Measurements from ENCODE around the gene ZSWIM1. TPM values are rescaled to one million over a fixed set of nuclear protein-coding genes. Genes with fewer than 3 reads are reported as not detected.

The ZSWIM1 gene
- total RNA-seq, 1 experiment from 2014 or later: 13.0 TPM

DNA sequence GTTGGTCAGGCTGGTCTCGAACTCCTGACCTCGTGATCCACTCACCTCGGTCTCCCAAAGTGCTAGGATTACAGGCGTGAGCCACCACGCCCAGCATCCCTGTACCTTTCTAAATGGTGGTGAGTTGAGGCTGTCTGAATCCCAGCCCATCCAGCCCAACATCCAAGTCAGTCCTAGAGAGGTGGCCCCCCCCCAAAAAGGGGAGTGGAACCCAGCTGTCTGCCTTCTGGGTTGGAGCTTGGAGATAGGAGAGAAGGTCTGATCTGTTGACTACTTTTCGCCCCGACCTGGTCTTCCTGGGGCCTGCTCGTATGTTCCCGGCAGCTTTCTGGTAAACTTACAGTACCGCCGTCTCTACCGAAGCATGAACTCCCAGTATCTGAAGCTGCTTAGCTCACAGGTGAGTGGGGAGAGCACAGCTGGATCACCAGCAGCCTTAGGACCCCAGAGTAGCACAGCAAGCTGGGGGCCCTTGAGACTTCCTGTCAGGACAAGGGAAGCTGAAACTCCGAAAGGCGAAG, 15.7 kb downstream of the ZSWIM1 start:
- H3K79me2 ChIP-seq (ENCODE audit: insufficient read depth, low read length): peaks cover 2% of the 10 kb centered on the region; the same call in 1 of the 2 replicates
- BruUV-seq (replicated peaks): no TSS peak
- no peak overlapping the region for H3K4me3 ChIP-seq (replicated peaks in 1 of 2; ENCODE audit: low read depth in 1 of 2, low read length in 2 of 2)
- intact Hi-C loops (cut with micrococcal nuclease): no loop called here
- peaks cover 7 to 10% of the 10 kb centered on the region in 2 experiments; a peak in 3 of 4 replicates for H3K4me1 ChIP-seq (ENCODE audit: control insufficient read depth in 1 of 2, insufficient read depth in 2 of 2, low read length in 2 of 2)
- H3K9me3 ChIP-seq (ENCODE audit: control insufficient read depth in 1 of 2, insufficient read depth in 1 of 2, low read depth in 1 of 2, low read length in 2 of 2): no peaks in the 10 kb centered on the region
- peaks cover 6 to 21% of the 10 kb centered on the region in 2 experiments; a peak in 3 of 4 replicates for H3K36me3 ChIP-seq (ENCODE audit: control insufficient read depth in 1 of 2, insufficient read depth in 2 of 2, low read length in 2 of 2)
- H4K20me1 ChIP-seq (ENCODE audit: insufficient read depth): no peaks in the 10 kb centered on the region
- H2AFZ ChIP-seq (ENCODE audit: low read depth, low read length, poor library complexity, severe bottlenecking): no peak overlapping the region
- no peak overlapping the region for H3K27ac ChIP-seq (ENCODE audit: low read depth, low read length)
- no peaks in the 10 kb centered on the region for H3K9me2 ChIP-seq (ENCODE audit: insufficient read depth)
- ChIA-PET RAD21 (ENCODE audit: low non-redundant PET in 1 of 2, low total read pairs in 2 of 2, uncharacterized antibody in 2 of 2, unreplicated experiment in 2 of 2) (no interaction called here), POLR2A (no interaction called here), CTCF (no interaction called here)
- TF ChIP-seq RAD21 (IDR thresholded peaks at IDR 0.05; ENCODE audit: low read depth) (no peak), CBX3 (IDR thresholded peaks at IDR 0.05; ENCODE audit: low read depth) (no peak), EZH2phosphoT487 (IDR thresholded peaks at IDR 0.05; ENCODE audit: borderline replicate concordance) (no peak), EZH2 (IDR thresholded peaks at IDR 0.05) (no peak), ZFX (IDR thresholded peaks at IDR 0.05) (no peak), JUND (IDR thresholded peaks at IDR 0.05) (no peak), ZNF274 (IDR thresholded peaks at IDR 0.05; ENCODE audit: low read depth, low read length) (no peak), ELF1 (IDR thresholded peaks at IDR 0.05; ENCODE audit: borderline replicate concordance, low read depth) (no peak), EGR1 (IDR thresholded peaks at IDR 0.05; ENCODE audit: low read depth) (no peak), SP1 (IDR thresholded peaks at IDR 0.05; ENCODE audit: low read depth) (no peak), FOSL1 (IDR thresholded peaks at IDR 0.05; ENCODE audit: low read depth) (no peak), POLR2AphosphoS5 (IDR thresholded peaks at IDR 0.05; ENCODE audit: low read depth, low read length) (no peak), SIN3A (IDR thresholded peaks at IDR 0.05; ENCODE audit: low read depth) (no peak), POLR2A (IDR thresholded peaks at IDR 0.05; ENCODE audit: borderline replicate concordance, extremely low read depth, insufficient read depth, insufficient read length) (no peak)
- TF ChIP-seq, protein P1, sequence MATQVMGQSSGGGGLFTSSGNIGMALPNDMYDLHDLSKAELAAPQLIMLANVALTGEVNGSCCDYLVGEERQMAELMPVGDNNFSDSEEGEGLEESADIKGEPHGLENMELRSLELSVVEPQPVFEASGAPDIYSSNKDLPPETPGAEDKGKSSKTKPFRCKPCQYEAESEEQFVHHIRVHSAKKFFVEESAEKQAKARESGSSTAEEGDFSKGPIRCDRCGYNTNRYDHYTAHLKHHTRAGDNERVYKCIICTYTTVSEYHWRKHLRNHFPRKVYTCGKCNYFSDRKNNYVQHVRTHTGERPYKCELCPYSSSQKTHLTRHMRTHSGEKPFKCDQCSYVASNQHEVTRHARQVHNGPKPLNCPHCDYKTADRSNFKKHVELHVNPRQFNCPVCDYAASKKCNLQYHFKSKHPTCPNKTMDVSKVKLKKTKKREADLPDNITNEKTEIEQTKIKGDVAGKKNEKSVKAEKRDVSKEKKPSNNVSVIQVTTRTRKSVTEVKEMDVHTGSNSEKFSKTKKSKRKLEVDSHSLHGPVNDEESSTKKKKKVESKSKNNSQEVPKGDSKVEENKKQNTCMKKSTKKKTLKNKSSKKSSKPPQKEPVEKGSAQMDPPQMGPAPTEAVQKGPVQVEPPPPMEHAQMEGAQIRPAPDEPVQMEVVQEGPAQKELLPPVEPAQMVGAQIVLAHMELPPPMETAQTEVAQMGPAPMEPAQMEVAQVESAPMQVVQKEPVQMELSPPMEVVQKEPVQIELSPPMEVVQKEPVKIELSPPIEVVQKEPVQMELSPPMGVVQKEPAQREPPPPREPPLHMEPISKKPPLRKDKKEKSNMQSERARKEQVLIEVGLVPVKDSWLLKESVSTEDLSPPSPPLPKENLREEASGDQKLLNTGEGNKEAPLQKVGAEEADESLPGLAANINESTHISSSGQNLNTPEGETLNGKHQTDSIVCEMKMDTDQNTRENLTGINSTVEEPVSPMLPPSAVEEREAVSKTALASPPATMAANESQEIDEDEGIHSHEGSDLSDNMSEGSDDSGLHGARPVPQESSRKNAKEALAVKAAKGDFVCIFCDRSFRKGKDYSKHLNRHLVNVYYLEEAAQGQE (IDR thresholded peaks at IDR 0.05; ENCODE audit: low read depth): no peak
- TF ChIP-seq, protein P2, sequence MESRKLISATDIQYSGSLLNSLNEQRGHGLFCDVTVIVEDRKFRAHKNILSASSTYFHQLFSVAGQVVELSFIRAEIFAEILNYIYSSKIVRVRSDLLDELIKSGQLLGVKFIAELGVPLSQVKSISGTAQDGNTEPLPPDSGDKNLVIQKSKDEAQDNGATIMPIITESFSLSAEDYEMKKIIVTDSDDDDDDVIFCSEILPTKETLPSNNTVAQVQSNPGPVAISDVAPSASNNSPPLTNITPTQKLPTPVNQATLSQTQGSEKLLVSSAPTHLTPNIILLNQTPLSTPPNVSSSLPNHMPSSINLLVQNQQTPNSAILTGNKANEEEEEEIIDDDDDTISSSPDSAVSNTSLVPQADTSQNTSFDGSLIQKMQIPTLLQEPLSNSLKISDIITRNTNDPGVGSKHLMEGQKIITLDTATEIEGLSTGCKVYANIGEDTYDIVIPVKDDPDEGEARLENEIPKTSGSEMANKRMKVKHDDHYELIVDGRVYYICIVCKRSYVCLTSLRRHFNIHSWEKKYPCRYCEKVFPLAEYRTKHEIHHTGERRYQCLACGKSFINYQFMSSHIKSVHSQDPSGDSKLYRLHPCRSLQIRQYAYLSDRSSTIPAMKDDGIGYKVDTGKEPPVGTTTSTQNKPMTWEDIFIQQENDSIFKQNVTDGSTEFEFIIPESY (IDR thresholded peaks at IDR 0.05; ENCODE audit: extremely low read depth, insufficient replicate concordance, low read length): no peak
- TF ChIP-seq, protein P3, sequence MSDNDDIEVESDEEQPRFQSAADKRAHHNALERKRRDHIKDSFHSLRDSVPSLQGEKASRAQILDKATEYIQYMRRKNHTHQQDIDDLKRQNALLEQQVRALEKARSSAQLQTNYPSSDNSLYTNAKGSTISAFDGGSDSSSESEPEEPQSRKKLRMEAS (IDR thresholded peaks at IDR 0.05): no peak
- no peak for DNase-seq (ENCODE audit: low read depth, low spot score)
- ATAC-seq: no peak
- no peaks in the 10 kb centered on the region for H3K27me3 ChIP-seq (ENCODE audit: insufficient read depth, low read length)
- no peak overlapping the region for H3K4me2 ChIP-seq (ENCODE audit: low read length)
- H3K9ac ChIP-seq (ENCODE audit: low read length): no peak overlapping the region

Data from HCT116 (cell line).